D721Med (cell line): ENCODE results near the gene UPF3A.

Experiments
- DNase-seq: peaks from one replicate; pipeline ENCODE4 v3.0.0; 2011; ENCODE audit warnings: low spot score; ENCODE audit not compliant: insufficient read length
- FAIRE-seq: peaks from 2 replicates; lab custom pipeline; 2011; peaks lifted over from hg19 to GRCh38; lab: Jason Lieb, UNC
- TF ChIP-seq, protein P1 (sequence below): IDR thresholded peaks from 2 replicates; pipeline ENCODE4 v1.5.1; 2012; ENCODE audit warnings: mild to moderate bottlenecking, control low read depth; ENCODE audit not compliant: insufficient read depth; ENCODE audit errors: missing control alignments

The UPF3A gene

DNA sequence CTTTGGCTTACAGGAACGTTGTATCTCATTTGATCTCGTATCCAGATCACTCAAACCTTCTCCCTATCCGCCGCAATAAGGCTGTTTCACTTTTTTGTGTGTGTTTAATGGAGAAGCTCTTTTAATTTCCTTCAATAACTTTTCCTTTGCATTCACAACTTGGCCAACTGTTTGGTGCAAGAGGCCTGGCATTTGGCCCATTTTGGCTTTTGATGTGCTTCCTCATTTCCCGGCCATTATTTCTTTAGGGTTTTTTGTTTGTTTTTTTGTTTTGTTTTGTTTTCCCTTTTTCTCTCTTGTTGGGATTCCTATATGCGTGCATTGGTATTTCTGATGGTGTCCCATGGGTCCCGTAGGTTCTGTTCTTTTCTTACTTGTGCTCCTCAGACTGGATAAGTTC lies 6.1 kb upstream of the UPF3A start:
- FAIRE-seq (no peak), DNase-seq (no peak)
- TF ChIP-seq, protein P1, sequence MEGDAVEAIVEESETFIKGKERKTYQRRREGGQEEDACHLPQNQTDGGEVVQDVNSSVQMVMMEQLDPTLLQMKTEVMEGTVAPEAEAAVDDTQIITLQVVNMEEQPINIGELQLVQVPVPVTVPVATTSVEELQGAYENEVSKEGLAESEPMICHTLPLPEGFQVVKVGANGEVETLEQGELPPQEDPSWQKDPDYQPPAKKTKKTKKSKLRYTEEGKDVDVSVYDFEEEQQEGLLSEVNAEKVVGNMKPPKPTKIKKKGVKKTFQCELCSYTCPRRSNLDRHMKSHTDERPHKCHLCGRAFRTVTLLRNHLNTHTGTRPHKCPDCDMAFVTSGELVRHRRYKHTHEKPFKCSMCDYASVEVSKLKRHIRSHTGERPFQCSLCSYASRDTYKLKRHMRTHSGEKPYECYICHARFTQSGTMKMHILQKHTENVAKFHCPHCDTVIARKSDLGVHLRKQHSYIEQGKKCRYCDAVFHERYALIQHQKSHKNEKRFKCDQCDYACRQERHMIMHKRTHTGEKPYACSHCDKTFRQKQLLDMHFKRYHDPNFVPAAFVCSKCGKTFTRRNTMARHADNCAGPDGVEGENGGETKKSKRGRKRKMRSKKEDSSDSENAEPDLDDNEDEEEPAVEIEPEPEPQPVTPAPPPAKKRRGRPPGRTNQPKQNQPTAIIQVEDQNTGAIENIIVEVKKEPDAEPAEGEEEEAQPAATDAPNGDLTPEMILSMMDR = no peak

DNA sequence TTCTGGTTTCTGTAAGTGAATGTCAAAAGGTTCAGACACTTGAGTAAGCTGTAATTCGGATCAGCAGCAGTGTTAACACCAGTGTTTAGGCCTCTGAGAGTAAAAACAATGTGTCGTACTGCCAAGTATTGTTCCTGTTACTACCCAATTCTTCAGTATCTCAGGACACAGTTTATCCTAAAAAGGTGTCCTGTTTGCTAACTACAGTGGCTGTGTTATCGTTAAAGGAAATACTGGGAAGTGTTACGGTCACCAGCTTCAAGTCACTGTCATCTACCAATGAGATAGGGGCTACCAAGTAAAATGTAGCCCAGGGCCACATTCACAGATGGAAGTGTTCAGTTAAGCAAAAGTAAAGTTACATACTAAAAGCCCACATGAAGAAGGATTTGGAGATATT lies 2.3 kb upstream of the UPF3A start:
- TF ChIP-seq, protein P1 = no peak
- no peak for DNase-seq
- FAIRE-seq = no peak

DNA sequence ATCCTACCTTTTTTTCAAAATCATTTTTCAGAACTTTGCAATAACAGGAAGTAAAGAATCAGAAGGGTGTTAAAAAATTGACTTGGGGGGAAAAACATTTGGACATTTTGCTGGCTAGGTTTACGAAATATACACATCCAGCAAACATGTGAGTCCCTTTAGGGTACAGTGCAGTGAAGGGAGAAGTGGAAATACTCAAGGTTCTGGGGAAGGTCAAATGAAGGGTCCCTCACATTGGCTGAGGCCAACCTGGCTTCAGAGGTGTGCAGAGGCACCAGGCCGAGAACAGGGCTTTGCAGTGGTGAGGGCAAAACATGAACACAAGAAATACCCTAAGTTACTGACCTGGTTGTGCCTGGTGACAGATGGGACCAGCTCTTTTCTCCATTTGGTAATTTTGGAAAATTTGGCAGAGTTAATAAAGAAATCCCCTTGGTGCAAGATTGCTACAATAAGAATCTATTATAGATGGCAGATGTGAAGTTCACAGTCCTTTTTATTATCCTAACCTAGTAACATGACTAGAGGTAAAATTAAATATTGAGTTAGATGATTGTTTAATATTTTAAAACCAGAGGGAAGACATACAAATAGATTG lies 1.5 kb upstream of the UPF3A start:
- no peak for FAIRE-seq
- TF ChIP-seq, protein P1 = no peak
- no peak for DNase-seq

DNA sequence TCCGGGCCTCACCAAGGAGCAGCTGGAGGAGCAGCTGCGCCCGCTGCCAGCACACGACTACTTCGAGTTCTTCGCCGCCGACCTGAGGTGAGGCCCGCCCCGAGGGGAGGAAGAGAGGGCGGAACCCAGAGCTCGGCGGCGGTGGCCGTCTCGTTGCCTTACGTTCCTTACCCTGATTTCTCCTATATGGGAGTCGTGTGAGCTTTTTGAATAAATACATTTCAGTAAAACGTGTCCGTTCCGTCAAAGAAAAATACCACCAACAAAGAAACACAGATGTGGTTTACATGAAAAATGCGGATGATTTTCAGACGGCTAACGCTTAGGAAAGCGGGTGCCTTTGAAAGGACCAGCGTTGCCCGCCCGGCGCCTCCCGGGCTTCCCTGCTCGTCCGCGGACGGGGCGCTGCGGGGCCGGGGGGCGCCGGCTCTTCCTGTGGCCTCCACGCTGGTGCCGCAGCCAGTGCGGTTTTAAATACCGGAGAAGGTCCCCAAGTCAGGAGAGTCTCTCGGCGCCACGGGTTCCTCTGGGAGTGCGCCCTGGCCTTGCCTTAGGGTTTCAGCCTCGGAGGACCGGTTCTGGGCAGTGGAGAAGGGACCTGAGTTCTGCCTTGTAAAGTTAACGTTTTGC lies 755 bp downstream of the UPF3A start:
- TF ChIP-seq, protein P1 = no peak
- FAIRE-seq = no peak
- DNase-seq = no peak

DNA sequence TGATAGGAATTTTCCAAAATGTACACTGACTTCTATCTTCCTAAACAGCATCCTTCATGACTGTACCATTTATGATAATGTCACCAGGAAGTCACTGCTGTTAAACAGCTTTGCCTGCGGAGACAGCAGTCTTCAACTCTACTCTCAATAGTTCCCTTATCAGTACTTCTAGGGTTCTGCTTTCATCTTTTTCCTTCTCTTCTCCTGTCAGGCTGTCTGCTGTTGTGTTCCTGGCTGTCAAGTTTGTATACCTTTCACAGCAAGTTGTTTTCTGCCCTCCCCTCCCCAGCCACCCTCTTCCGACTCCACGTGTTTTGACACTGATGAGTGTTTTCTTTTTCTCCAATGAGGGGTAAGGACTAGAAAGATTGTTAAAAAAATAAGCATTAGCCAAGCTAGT lies 2.2 kb downstream of the UPF3A start:
- TF ChIP-seq, protein P1 = no peak
- FAIRE-seq = no peak
- no peak for DNase-seq

DNA sequence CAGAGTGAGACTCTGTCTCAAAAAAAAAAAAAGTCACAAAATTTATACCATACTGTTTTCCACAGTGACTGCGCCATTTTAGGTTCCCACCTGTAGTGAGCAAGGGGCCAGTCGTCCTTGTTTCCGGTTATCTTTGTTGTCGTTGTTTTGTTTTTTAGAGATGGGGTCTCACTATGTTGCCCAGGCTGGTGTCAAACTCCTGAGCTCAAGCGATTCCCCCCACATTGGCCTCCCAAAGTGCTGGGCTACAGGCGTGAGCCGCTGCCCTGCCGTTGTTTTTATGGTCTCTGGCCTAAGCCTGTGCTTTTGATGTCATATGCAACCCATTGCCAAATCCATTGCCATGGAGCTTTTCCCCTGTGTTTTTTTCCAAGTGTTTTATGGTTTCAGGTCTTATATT lies 3.3 kb downstream of the UPF3A start:
- FAIRE-seq (no peak), DNase-seq (no peak)
- TF ChIP-seq, protein P1 = no peak

DNA sequence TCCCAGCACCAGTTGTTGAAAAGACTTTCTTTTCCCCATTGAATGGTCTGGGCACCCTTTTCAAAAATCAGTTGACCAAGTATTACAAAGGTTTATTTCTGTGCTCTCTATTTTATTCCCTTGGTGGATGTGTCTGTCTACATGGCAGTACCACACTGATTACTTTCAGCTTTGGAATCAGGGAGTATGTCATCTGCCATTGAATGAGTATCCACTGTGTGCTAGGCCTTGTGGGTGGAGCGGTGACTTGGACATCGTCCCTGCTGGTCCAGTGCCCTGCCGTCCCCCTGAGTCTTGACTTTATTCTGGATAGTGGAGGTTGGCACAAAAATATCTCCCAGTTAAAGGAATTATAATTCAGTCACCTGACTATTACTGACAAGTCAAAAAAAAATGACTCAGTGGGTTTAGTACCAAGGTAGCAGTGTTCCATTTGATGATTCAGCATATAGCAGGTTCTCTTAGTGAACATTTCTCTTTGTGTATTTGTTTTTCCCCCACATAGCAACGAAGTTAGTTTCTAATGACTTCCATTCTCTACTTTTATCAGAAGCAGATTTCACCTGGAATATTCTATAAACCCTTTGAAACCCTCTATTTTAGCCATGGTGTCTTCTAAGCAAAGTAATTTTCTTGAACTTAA lies 3.9 kb downstream of the UPF3A start:
- TF ChIP-seq, protein P1 = no peak
- FAIRE-seq (no peak), DNase-seq (no peak)
